GDM1 (cell line): ENCODE results near the gene PLXND1.
A peak's percentile ranks its signal among the peaks of the same experiment; 100 is the strongest.
"Not testable (repeated sequence)": the region's sequence is repeated elsewhere in the genome, so short reads cannot be mapped to it uniquely, and the experiment has no call there.

Experiments used
- DNase-seq: peaks from one replicate; lab custom pipeline; 2025; lab: John Stamatoyannopoulos, UW

Gene PLXND1

DNA sequence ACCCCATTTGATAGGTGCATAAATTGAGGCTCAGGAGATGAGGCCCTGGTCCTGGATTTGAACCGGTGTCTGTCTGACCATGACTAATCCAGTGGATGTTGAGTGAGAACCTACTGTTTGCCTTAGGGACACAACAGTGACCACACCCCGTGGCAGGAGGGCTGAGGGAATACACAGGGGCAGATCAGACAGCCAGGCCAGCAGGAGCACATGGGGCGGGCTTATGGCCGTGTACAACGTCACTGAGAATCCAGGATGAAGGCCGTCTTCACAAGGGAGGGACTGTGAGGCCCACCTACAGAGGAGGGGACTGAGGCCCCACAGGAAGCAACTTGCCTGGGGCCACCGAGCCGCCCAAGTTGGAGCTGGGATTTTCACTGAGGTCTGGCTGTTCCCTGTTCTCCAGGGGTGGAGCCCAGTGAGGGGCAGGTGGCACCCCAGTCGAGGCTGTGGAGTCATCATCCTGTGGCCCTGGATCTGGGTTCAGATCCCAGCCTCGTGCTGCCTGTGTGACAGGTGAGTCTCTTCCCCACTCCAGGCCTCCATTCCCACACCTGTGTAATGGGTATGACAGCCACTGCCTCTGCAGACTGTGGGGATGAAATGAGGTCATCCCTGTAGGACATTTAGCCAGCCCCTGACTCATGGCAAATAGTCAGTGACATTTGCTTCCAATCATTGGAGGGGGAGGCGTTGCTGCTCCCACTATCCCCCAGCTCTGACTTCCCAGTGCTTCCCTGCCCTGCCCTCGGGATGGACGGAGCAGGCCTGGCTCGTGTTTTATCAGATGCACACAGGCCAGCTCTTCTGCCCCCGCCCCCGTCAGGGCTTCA, 6.3 kb upstream of the PLXND1 start:
- DNase-seq: no peak

DNA sequence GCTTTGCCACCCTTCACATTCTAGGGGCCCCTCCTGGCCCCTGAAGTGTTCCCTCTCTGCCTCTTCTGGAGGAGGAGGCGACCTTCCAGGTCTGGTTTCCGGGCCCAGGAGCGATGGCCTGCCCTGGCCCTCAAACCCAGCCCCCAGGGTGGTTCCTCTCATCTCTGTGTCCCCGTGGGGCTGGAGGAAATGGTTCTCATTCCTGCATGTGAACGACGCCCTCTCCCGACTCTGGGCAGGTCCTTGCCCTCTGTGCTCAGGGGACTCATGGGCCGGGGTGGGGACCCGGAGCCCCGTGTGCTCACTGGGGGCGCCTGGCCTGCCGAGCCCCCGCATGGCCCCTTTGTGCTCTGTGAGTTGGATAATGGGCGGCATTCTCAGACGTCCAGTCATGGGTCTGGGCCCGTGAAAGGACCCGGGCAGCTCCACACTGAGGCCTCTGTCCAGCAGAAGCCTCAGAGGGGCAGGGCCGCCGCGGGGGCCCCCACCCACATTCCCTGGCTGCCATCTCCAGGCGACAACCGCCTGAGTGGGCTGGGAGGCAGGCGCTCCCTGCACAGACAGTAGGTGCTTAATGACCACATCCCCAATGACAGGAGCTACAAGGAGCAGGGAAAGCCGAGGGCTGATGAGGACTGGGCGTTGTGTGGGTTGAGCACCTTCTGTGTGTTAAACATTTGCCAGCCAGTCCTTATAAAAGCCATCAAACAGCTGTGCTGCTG, 5.5 kb upstream of the PLXND1 start:
- DNase-seq: no peak

DNA sequence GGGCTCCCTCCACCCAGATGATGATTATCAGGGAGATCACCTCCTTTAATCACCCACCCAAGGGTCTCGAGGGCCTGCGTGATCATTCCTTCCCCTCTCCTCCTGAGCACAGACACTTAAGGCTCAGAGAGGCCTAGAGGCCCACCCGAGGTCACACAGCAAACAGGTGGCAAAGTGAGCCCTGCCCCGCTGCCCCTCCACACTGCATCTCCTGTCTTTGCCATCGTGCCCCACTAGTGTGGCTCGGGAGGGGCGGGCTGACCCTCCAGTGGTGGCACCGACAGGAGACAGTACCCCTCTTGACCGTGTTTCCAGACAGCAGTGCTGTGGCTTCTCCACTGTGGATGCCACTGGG, 4.9 kb upstream of the PLXND1 start:
- DNase-seq: no peak

DNA sequence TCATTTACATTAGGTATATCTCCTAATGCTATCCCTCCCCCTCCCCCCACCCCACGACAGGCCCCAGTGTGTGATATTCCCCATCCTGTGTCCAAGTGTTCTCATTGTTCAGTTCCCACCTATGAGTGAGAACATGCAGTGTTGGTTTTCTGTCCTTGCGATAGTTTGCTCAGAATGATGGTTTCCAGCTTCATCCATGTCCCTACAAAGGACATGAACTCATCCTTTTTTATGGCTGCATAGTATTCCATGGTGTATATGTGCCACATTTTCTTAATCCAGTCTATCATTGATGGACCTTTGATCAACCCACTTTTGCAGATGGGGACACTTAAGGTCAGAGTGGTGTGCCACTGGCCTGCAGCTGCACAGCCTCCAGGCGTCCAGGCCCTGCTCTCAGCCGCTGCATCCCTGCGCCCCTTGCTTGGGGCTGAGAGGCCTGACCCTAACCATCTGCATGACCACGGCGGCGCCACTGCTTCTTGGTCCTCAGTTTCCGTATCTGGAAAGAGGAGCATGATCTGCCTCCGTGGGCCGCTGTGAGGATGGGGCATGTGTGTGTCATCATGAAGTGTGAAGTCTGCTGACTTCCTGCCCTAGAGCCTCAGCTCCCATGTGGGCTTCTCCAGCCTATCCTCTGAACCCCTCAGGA, 4.4 kb upstream of the PLXND1 start:
- not testable (repeated sequence) for DNase-seq

DNA sequence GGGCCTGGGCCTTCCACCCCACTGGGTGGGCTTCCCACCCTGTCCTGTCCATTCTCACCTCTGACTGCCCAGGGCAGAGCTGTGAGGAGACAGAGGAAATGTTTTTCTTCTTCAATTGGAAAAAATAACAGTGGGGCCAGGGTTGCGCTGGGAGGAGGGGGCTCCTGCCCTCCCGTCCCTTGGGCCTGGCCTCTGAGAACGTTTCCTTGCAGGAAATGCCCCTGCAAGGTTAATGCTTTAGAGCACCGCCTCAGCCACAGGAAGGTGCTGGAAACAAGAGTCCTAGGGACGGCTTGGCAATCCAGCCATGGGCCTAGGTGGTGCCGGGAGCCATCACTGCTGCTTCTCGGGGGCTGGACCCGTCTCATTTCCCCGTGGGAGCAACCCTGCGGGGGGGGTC, 3.8 kb upstream of the PLXND1 start:
- no peak for DNase-seq

DNA sequence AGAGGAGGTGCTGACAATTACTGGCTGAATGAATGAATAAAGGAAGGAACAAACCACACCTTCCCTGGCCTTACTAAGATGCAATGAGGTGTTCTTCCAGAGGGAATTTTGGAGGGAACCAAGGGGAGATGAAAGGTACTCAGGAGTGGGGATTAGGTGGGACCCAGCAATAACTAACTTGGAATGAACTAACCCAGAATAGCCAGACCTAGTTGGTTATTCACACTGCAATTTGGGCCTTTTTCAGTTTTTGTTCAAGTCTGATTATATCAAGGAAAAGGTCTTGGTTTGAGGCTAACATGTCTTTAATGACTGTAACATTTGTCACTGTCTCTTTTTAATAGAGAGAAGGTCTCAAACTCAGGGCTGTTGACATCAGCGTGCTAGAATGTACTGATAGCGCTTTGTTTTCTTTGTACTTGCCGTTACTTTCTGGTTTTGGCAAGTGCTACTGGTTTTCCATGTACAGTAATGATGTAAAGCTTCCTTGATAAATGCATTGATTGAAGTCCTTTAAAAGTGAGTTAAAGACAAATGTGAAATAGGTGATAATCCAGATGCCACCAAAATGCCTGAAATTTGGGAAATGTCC, 3.2 kb upstream of the PLXND1 start:
- no peak for DNase-seq

DNA sequence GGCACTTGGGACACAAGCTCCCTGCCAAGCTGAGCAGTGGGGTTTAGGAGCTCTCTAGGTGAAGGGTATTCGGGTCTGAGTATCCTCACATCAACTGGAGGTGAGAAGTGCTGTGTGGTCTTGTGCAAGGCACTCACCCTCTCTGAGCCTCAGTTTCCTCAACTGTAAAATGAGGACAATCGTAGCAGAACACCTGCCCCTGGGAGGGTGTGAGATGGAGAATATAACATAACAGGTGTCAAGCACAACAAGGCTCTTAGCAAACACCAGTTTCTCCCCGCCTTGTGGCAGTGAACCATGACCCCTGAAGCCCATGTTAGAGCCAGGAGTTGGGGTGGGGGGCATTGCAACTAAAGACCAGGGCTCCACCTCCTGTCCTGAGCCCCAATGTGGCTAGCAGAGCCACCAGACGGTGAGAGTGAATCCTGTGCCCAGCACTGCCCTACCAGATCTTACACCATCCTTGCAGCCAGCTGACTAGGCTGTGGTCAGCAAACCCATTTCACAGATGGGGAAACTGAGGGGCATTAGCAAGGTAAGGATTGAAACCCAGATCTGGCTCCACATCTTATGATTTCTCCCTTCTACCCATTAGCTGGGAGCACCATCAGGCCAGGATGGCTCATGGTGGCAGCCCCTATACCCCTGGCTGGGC, 2.6 kb upstream of the PLXND1 start:
- DNase-seq: no peak

DNA sequence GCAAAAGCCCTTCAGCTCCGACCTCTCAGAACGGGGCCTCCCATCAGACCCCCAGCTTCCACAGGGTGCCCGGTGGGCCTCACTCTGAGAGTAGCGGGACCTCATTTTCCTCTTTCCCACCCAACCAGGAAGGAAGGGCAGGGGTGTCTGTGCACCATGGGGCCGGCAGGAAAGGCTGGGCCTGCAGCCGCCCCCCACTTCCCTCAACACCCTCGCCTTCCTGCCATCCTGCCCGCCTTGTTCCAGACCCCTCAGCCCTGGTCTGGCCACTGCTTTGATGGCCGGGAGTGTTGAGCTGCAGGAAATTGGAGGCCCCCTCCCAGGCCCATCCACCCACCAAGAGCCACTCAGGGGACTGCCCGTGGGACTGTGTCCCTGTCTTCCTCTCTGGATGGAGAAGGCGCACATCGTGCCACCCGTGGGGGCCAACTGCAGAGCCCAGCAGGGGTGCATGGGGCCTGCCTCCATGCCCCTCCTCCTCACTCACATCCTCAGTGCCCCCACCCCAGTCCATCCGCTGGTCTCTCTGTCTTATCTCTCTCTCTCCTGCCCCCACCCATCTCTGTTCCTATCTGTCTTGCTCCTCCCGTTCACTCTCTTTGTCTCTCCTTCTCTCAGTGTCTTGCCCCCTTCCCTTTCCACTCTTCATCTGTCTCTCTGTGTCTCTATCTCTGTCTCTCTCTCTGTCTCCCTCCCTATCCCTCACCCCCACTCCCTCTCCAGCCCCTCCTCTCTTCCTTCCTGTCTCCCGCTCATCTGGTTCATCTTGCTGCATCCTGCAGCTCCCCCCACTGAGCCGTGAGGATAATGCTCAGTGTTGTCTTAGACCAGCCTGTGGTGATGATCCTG, 1.8 kb upstream of the PLXND1 start:
- DNase-seq: peak; percentile 44

DNA sequence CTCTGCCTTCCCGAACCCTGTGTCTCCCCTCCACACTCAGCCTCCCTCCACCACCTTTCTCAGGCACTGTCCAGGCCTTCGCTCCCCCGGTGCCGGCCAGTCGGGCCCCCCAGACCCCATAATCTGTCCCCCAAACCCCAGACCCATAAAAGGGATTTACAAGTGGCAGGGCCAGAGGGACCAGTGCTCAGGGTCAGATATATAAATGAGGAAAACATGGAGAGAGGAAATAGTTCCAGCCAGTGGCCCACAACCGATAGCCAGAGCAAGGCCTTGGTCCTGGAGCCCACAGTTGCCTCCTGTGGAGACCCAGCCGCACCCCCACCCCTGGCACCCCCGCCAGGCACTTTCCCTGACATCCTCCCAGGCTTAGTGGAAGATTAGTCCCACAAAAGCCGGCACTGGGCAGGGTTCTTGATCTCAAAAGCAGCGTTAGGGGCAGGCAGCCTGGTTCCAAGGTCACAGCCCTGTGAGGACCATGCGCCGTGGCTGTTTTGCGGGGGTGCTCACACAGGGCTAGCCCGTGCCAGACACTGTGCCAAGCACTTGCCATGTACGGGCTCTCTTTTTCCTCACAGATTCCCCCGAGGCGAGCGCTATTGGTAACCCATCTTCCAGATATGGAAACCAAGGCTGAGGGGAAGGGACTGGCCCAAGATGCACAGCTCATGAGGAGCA, 1.1 kb upstream of the PLXND1 start:
- no peak for DNase-seq

DNA sequence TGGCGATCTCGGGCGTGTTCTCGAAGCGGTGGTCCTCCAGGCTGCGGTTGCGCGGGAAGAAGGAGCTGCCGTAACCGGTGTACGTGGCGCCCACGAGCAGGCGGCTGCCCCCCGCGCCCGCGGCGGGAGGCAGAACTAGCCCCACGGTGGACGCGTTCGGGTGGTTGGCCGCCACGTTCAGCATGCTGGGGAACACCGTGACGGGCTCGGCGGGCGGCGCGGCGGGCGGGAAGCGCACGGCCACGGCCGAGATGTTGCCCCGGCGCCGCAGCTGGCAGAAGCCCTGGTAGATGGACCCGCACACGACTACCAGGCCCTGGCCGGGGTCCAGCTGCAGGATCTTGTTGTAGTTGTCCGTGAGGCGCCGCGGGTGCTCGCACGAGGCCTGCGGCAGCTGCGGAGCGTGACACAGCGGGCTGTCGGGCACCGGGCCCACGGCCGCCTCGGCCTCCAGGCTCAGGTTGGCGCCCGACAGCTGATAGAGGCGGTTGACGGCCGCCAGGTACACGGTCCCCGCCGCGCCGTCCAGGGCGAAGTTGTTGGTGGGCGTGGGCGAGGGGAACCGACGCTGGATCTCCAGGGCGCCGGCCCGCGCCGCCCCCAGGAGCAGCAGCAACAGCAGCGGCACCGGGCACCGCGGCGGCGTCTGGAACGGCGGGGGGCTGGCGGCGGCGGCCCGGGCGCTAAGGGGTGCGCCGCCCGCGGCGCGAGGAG, 397 bp downstream of the PLXND1 start:
- no peak for DNase-seq

DNA sequence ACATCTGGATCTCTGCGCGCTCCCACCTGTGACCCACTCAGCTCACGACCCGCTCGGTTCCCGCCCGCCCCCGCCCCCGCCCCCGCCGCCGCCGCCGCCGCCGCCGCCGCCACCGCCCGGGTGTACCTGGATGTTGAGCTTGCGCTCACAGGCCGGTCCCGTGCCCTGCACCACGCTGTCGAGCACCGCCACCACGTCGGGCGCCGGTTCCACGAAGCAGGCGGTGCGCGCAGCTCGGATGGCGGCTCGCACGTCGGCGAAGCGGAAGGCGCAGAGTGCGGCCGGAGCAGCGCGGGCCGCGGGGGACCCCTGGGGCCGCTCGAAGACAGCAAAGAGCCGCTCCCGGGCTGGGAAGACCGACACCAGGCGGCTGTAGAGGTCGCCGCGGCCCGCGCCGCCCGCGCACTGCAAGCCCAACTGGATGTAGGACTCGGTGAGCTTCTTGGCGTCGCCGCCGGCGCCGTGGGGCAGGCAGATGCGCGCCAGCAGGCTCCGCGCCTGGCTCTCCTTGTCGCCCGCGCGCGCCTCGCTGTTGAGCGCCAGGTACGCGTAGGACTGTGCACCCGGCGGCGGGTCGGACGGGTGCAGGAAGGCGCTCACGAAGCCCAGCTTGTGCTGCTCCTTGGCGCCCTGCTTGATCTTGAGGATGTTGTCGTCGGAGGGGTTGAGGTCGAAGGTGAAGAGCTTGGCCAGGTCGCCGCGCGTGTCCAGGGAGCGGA, 1.1 kb downstream of the PLXND1 start:
- peak; percentile 29 for DNase-seq

DNA sequence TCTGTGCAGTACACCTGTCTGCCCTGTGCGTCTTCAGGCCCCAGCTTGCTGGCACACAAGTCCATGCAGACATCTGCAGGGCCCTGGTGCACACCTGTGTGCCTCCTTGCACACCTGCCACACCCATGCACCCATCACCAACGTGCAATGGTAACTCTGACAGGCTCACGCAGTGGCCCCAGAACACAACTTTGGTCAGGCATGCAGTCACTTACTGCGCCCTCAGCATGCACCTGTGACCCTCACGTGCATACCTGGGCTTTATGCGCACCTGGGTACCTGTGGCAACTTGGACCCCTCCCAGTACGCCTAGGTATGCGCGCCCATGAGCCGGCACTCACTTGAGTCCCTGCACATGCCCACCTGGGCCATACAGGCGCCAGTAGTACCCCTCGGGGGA, 1.7 kb downstream of the PLXND1 start:
- DNase-seq: no peak

DNA sequence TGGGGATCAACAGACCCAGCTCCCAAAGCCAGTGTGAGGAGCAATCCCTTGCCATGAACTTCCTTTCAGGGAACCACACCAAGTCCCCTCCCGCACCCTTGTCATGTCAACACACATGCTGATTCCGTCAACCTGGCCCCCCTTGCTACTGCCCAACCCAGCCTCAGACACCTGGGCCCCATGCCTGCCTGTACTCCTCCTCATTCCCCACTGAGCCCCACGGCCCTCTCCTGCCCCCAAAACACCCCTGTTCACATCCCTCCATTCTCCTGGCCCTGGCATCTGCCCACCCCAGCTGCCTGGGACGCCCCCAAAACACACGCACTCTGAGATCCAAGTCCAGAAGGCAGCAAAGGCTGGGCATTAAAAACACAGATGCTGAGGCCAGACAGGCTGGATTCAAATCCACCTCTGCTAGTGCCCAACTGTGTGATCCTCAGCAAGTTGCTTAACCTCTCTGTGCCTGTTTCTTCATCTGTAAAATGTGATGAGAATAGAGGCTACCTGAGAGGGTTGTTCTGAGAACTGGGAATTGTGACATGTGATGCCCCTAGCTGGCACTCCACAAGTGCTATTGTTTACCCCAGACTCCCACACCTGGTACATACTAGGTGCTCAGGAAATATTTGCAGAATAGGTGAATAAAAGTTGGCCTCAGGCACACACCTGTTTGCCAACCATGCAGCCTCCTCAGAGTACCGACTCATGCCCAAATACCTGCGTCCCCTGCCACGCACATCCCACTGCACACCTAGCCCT, 2.3 kb downstream of the PLXND1 start:
- no peak for DNase-seq

DNA sequence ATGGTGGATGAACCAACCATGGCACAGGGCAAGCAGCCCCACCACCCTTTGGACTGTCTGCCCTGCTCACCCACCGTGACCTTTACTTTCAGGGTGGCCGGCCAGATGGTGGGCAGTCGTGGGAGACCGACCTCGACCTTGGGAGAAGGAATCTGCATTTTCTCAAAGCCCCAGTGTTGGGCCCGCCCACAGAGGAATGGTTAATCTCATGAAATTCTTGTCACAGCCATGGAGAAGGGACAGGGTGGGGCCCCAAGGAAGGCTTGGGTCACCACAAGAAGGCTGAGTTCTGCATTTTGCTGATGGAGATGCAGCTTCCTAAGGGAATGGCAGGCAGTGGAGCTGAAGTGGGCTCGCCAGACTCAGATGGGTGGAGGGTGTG, 2.9 kb downstream of the PLXND1 start:
- DNase-seq: no peak

DNA sequence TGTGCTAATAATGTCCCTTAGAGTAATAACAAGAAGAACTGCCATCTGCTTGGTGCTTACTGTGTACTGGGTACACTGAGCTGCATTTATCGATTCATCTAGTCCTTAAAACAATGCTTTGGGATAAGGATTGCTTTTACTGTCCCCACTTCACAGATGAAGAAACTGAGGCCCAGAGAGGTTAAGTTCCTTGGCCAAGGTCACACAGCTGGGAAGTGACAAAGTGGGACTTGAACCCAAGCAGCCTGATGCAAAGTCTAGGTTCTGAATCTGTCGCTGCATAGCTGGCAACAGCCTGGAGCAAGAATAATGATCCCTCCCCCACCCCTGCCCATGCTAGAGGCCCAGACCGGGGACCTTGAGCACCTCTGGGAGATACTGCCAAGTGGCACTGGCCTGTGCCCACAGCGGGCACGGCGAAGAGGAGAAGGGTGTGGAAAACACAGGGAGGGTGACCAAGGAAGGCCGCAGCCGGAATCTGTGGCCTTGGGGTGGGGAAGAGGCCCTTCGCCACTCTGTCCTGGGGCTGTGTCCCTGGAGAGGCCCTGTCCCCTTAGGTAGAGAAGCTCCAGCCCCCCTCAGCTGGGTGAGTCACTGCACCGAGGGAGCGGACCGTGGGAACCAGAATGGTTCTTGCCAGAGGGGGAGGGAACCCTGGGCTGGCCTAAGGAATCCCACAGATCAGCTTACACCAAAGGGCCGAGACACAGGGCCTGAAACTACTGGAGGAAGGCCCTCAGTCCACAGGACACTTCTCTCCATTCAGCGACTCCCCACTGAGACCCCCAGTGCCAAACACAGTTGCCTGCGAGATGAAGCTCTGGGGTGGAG, 3.5 kb downstream of the PLXND1 start:
- DNase-seq: no peak

DNA sequence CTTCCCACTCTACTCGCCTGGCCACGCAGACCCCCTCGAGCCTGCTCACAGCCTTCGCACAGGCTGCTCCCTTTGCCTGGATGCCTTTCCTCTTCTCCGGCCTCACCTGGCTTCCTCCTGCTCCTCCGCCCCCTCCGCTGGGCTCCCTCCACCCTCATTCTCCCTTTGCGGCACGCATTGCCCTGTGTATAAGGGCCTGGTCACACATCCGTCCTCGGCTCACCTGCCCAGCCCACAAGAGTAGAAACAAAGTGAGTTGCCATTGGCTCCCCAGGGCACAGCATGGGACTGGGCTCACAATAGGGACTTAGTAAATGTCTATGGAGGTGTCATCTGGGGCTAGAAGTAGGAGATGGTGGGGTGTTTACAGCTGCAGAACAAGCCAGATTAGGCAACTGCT, 4.2 kb downstream of the PLXND1 start:
- no peak for DNase-seq

DNA sequence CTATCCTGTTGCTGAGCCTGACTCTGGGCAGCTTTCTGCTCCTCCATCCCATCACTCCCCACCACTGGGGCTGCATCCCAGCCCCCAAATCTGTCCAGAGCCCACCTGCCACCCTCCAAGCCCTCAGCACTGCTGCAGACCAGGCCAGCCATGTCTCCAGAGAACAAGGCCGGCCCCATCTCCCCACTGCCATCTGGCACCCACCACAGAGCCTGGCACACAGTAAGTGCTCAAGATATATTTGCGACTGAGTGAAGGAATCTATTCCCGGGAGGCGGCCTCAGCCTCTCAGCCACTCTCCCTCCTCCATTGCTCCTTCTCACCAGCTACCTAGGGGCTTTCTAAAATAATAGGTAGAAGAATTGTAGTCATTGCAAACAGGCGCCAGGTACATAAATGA, 4.8 kb downstream of the PLXND1 start:
- DNase-seq: no peak

DNA sequence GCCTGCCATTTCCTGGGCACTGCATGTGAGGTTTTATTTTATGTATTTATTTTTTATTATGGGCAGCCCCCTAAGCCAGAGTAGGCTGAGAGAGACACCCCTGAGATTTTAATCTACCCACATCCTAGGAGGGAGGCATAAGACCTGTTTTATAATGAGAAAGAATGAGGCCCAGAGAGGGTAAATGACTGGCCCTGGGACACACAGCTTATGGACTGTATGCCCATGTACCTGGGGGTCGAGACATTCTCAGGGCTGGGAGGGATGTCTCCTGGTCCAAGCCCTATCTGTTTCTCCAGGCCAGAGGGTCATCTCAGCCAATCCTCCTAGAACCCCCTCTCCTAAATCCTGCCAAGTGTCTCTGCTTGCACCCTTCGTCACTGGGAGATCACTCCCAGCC, 6.1 kb downstream of the PLXND1 start:
- DNase-seq: no peak
